ENCODE results near the gene XRCC4. TPM values are rescaled to one million over a fixed set of nuclear protein-coding genes. Genes with fewer than 3 reads are reported as not detected.

The XRCC4 gene
- total and polyA plus RNA-seq, 2 of the 8 experiments (the other 6 are each of a cell fraction or from before 2014, with no cell fraction given): 3.0 to 8.3 TPM

DNA sequence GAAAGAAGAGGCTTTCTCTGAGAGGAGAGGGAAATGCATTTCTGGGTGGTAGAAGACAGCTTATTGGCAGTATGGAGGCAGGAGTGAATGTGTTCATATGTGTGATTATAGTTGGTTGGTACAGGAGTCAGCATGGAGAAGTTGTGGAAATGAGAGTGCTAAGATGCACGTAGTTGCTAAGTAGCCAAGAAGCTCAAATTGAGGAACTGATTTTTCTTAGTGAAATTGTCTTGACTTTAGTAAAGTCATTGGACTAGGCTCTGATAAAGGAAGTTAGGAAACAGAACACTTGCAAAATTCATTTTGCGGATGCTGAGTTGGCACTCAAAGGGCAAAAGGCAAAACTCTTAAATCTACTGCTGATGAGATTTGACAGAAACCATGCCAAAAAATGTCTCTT is 235.3 kb downstream of the XRCC4 start:
- Histone ChIP-seq H4K8ac (ENCODE audit: extremely low read depth, insufficient read depth, low read length) (no peak overlapping the region), H3K4me1 (replicated peaks in 1 of 4; ENCODE audit: control insufficient read depth in 3 of 4, insufficient read depth in 4 of 4, low read length in 3 of 4) (no peaks in the 10 kb centered on the region), H4K91ac (replicated peaks; ENCODE audit: insufficient read length, low read length) (no peak overlapping the region), H3K4me2 (ENCODE audit: insufficient read depth in 1 of 2, low read depth in 2 of 2, low read length in 2 of 2) (no peak overlapping the region), H3K36me3 (ENCODE audit: control insufficient read depth in 2 of 4, insufficient read depth in 4 of 4, low read length in 3 of 4) (no peaks in the 10 kb centered on the region), H3K9ac (replicated peaks in 1 of 4; ENCODE audit: extremely low read depth in 1 of 4, low read depth in 3 of 4, low read length in 3 of 4) (no peak overlapping the region), H2BK120ac (replicated peaks; ENCODE audit: low read depth, low read length) (no peak overlapping the region), H3K9me3 (ENCODE audit: insufficient read depth in 2 of 2, low read depth in 1 of 2, low read length in 1 of 2) (peaks cover 0 to 3% of the 10 kb centered on the region in 2 experiments; a peak in 1 of 4 replicates), H2BK12ac (ENCODE audit: low read depth, low read length) (no peak overlapping the region), H3K27ac (ENCODE audit: low read depth, low read length) (no peak overlapping the region), H3K23me2 (ENCODE audit: low read depth, low read length) (no peaks in the 10 kb centered on the region), H3K79me1 (ENCODE audit: low read depth, low read length) (no peaks in the 10 kb centered on the region), H3K56ac (replicated peaks; ENCODE audit: insufficient read length, low read depth, low read length) (no peak overlapping the region), H3K14ac (ENCODE audit: insufficient read length) (no peak overlapping the region), H2BK15ac (ENCODE audit: low read length) (no peak overlapping the region), H2BK5ac (ENCODE audit: low read depth, low read length) (no peak overlapping the region), H3K4me3 (ENCODE audit: extremely low read depth in 1 of 4, insufficient read depth in 2 of 4, low read depth in 3 of 4, low read length in 4 of 4) (no peak overlapping the region), H2BK20ac (ENCODE audit: low read length) (no peak overlapping the region), H3K23ac (ENCODE audit: insufficient read length) (no peak overlapping the region), H4K20me1 (replicated peaks in 1 of 2; ENCODE audit: control insufficient read depth in 1 of 2, insufficient read depth in 2 of 2, low read length in 2 of 2) (no peaks in the 10 kb centered on the region), H3K27me3 (replicated peaks in 1 of 4; ENCODE audit: control insufficient read depth in 3 of 4, extremely low read depth in 1 of 4, insufficient read depth in 3 of 4, low read length in 3 of 4) (no peaks in the 10 kb centered on the region), H3K79me2 (ENCODE audit: control insufficient read depth in 1 of 2, insufficient read depth in 2 of 2, low read length in 2 of 2) (no peaks in the 10 kb centered on the region), H3K4ac (replicated peaks; ENCODE audit: insufficient read length, low read depth, low read length) (no peak overlapping the region), H2AK5ac (ENCODE audit: low read depth, low read length) (no peak overlapping the region), H4K5ac (ENCODE audit: insufficient read length, low read depth, low read length) (no peak overlapping the region), H3K18ac (ENCODE audit: extremely low read depth, low read length) (no peak overlapping the region), H2AFZ (ENCODE audit: low read length) (no peak overlapping the region)
- FAIRE-seq: no peak
- WGBS, 2 experiments (ENCODE audit: extremely low coverage in 1 of 2, insufficient coverage in 1 of 2, insufficient read length in 1 of 2, insufficient replicate concordance in 2 of 2, low coverage in 1 of 2, low lambda C conversion rate in 2 of 2, missing lambda C conversion rate in 1 of 2): 89% methylated on average over 2 of the region's 2 CpGs; no CpG with 5 or more reads in 1 of the 2 experiments
- POLR2A ChIA-PET (ENCODE audit: partially characterized antibody): no interaction called here
- CTCF ChIA-PET (ENCODE audit: partially characterized antibody): no interaction called here
- DNase-seq (ENCODE audit: low read depth in 1 of 2, low spot score in 2 of 2): no peak
- TF ChIP-seq CBX8 (IDR thresholded peaks at IDR 0.05; ENCODE audit: borderline replicate concordance, low read depth, low read length) (no peak), BRCA1 (IDR thresholded peaks at IDR 0.05; ENCODE audit: low read depth, low read length) (no peak), RAD21 (IDR thresholded peaks at IDR 0.05 in 1 of 2, conservative IDR thresholded peaks at IDR 0.05 in 1 of 2; ENCODE audit: low read depth in 2 of 2, low read length in 2 of 2) (no peak), RNF2 (IDR thresholded peaks at IDR 0.05; ENCODE audit: borderline replicate concordance, low read depth, low read length, missing control alignments, poor library complexity, severe bottlenecking) (no peak), HDAC2 (IDR thresholded peaks at IDR 0.05; ENCODE audit: borderline replicate concordance in 1 of 2, low read depth in 2 of 2, low read length in 2 of 2) (no peak), YY1 (IDR thresholded peaks at IDR 0.05; ENCODE audit: low read depth, low read length) (no peak), TEAD4 (IDR thresholded peaks at IDR 0.05; ENCODE audit: low read depth, low read length) (no peak), KDM5A (IDR thresholded peaks at IDR 0.05; ENCODE audit: low read length) (no peak), GABPA (IDR thresholded peaks at IDR 0.05; ENCODE audit: borderline replicate concordance, insufficient read depth, low read length) (no peak)
- TF ChIP-seq, protein P1, sequence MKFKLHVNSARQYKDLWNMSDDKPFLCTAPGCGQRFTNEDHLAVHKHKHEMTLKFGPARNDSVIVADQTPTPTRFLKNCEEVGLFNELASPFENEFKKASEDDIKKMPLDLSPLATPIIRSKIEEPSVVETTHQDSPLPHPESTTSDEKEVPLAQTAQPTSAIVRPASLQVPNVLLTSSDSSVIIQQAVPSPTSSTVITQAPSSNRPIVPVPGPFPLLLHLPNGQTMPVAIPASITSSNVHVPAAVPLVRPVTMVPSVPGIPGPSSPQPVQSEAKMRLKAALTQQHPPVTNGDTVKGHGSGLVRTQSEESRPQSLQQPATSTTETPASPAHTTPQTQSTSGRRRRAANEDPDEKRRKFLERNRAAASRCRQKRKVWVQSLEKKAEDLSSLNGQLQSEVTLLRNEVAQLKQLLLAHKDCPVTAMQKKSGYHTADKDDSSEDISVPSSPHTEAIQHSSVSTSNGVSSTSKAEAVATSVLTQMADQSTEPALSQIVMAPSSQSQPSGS (IDR thresholded peaks at IDR 0.05; ENCODE audit: low read length): no peak
- TF ChIP-seq, protein P2, sequence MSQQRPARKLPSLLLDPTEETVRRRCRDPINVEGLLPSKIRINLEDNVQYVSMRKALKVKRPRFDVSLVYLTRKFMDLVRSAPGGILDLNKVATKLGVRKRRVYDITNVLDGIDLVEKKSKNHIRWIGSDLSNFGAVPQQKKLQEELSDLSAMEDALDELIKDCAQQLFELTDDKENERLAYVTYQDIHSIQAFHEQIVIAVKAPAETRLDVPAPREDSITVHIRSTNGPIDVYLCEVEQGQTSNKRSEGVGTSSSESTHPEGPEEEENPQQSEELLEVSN (IDR thresholded peaks at IDR 0.05): no peak
